GM03348 (cell line): Measurements from ENCODE around the gene RTN4RL1.

ENCODE experiments used
- DNase-seq: peaks from one replicate; pipeline ENCODE4 v3.0.0; 2012; ENCODE audit warnings: low spot score

The RTN4RL1 gene

DNA sequence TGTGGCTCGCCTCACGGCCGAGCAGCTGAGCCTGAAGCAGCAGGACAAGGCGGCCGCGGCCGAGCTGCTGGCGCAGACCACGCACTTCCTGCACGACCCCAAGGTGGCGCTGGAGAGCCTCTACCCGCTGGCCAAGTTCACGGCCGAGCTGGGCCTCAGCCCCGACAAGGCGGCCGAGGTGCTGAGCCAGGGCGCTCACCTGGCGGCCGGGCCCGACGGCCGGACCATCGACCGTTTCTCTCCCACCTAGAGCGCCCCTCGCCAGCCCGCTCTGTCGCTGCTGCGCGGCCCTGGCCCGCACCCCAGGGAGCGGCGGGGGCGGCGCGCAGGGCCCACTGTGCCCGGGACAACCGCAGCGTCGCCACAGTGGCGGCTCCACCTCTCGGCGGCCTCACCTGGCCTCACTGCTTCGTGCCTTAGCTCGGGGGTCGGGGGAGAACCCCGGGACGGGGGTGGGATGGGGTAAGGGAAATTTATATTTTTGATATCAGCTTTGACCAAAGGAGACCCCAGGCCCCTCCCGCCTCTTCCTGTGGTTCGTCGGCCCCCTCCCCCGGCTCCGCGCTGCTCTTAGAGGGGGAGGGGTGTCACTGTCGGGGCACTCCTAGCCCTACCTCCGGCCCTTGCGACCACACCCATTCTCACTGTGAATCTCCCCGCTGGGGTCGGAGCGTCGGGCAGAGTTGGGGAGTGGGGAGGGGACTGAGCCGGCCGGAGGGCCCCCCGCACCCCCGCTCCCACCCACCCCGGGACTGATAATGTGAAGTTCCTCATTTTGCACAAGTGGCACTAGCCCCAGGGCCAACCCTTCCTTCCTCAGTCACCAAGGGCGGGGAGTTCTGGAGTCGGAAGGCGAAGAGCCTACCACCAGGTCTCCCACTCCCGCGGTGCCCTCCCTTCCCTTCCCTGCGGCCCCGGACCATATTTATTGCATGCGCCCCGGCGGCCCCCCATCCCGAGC, 33.7 kb upstream of the RTN4RL1 start:
- DNase-seq, result no peak

- no peak for DNase-seq
These were observed 32.8 kb upstream of the RTN4RL1 start for GRCh38 chr17:2057760-2058585.

DNA sequence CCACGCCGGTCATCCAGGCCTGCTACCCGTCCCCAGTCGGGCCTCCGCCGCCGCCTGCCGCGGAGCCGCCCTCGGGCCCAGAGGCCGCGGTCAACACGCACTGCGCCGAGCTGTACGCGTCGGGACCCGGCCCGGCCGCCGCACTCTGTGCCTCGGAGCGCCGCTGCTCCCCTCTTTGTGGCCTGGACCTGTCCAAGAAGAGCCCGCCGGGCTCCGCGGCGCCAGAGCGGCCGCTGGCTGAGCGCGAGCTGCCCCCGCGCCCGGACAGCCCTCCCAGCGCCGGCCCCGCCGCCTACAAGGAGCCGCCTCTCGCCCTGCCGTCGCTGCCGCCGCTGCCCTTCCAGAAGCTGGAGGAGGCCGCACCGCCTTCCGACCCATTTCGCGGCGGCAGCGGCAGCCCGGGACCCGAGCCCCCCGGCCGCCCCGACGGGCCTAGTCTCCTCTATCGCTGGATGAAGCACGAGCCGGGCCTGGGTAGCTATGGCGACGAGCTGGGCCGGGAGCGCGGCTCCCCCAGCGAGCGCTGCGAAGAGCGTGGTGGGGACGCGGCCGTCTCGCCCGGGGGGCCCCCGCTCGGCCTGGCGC, 32.1 kb upstream of the RTN4RL1 start:
- DNase-seq, result no peak

GRCh38 chr17:2056206-2057174, 31.4 kb upstream of the RTN4RL1 start:
- DNase-seq, result peak; percentile 48

DNA sequence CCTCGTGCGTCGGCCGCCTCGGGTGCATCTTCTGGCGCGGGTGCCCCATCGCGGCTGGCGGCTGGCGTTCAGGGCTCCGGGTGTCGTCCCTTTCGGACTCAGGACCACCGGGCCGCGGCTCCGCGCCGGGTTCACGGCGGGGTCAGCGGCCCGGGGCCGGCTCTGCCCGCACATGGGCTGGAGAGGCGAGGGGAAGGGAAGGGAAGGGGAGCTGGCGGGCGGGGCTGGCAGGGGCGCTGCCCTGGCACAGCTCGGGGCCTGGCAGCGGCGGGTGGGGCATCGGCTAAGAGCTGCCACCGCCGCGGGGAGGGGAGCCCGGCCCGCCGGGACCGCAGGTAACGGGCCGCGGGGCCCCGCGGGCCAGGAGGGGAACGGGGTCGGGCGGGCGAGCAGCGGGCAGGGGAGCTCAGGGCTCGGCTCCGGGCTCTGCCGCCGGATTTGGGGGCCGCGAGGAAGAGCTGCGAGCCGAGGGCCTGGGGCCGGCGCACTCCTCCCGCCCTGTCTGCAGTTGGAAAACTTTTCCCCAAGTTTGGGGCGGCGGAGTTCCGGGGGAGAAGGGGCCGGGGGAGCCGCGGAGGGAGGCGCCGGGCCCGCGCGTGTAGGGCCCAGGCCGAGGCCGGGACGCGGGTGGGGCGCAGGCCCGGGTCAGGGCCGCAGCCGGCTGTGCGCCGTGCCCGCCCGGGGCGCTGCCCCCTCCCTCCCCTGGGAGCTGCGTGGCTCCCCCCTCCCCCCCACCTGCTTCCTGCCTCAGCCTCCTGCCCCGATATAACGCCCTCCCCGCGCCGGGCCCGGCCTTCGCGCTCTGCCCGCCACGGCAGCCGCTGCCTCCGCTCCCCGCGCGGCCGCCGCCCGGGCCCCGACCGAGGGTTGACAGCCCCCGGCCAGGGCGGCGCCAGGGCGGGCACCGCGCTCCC, 30.4 kb upstream of the RTN4RL1 start:
- peak; percentile 83 for DNase-seq

DNA sequence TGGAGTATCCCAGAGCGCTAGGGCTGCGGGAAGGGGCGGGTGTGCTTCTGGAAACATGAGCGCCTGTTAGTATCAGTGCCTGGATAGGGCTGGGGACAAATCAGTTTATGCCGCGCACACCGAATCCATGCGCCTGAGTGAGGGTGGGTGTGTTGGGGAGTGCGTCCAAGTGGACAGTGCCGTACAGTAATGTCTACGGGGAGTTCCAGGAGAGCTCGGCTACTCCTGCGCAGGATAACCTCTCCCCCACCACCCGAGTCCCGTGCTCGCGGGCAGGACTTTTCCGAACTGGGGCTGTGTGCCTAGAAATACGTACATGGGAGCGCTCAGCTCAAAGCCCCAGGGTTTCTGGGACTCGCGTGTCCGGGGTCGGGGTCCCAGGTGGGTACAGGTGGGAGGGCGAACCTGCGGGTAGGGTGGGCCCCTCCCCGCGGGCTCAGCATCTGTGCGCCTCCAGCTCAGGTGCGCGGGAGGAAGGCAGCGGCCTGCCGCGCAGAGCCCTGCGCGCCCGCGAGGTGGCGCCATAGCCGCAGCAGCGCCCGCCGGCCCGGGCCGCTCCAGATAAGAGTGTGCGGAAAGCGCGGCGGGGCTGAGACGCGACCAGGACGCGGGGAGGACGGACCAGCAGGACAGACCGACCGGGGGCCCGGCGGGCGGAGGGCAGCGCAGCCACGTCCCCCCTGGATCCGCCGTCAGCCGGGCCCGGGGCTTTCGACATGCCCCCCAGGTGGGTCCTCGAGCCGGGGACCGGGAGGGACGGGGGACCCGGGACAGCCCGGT, 29.6 kb upstream of the RTN4RL1 start, which contains the start of gene HIC1:
HIC1 (plus strand) TSS at position 592 of the 780 bp plus-strand sequence. CDS start 1,588 bp downstream, outside the sequence.
- DNase-seq, result peak; percentile 87

GRCh38 chr17:2054262-2054511, 29.1 kb upstream of the RTN4RL1 start:
- no peak for DNase-seq

- peak; percentile 80 for DNase-seq
These were observed 28.5 kb upstream of the RTN4RL1 start for GRCh38 chr17:2053380-2054261.

GRCh38 chr17:2051933-2052559, 26.9 kb upstream of the RTN4RL1 start:
- DNase-seq, result no peak

- DNase-seq, result no peak
These were observed 26.2 kb upstream of the RTN4RL1 start for GRCh38 chr17:2051061-2051932.

GRCh38 chr17:2050300-2051060, 25.3 kb upstream of the RTN4RL1 start:
- peak; percentile 84 for DNase-seq

- DNase-seq, result peak; percentile 96
These were observed 24.5 kb upstream of the RTN4RL1 start for GRCh38 chr17:2049333-2050299.

DNA sequence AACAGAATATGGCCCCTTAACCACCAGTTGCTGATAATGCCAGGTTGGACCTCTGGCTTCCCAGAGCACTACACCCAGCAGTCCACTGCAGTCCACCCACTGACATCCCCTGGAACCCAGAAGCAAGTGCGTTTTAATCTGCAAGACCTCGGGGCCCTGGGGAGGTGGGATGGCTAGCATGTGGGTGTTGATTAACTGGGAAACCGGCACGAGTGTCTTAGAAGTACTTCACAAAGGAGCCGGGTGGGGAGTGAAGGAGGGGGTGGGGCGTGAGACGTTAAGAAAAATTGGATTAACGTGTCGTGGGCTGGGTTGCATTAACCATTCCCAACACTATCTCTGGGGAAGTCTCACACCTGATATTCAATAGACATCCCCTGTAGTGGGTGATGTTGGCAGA, 23.7 kb upstream of the RTN4RL1 start:
- DNase-seq, result no peak

DNA sequence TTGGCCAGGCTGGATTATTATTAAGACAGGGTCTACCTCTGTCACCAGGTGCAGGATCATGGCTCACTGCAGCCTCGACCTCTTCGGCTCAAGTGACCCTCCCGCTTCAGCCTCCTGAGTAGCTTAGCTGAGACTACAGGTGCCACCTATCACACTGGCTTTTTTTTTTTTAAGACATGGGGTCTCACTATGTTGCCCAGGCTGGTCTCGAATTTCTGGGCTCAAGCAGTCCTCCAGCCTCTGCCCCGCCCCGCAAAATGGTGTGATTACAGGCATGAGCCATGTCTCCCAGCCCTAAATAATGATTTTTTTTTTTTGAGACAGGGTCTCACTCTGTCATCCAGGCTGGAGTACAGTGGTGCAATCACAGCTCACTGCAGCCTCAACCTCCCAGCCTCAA, 22.5 kb upstream of the RTN4RL1 start:
- no peak for DNase-seq

DNA sequence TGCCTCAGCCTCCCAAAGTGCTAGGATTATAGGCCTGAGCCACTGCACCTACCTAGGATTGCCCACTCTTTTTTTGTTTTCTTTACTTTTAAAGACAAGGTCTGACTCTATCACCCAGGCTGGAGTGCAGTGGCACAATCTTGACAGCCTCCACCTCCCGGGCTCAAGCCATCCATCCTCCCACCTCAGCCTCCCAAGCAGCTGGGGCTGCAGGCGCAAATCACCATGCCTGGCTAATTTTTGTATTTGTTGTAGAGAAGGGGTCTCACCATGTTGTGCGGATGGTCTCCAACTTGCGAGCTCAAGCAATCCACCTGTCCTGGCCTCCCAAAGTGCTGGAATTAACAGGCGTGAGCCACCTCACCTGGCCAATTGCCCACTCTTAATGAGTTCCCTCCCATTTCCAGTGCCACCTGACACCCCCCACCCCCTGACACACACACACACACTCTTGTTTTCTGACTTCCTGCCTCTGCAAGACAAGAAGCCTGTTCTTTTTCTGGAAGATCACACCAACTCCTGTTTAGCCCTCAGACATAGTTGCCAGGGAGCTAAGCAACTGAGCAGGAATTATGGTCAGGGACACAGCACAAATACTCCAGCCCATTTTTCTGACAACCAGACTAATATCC, 19.2 kb upstream of the RTN4RL1 start:
- no peak for DNase-seq
